Endothelial cell of umbilical vein (primary cell): ENCODE data around the gene TLDC2. TPM values are rescaled to one million over a fixed set of nuclear protein-coding genes. Genes with fewer than 3 reads are reported as not detected.
A peak's percentile ranks its signal among the peaks of the same experiment; 100 is the strongest.

ENCODE experiments used
- BruUV-seq: library from RNA; stranded (reverse); fragments of 400-500 nt; replicated peaks from 2 replicates; lab custom pipeline; 2021; lab: Mats Ljungman, UMichigan
- CTCF ChIA-PET: fragments of 300-600, 350-600 bp; sonication (Branson Sonifier 250); formaldehyde crosslinking; loops from one replicate; lab custom pipeline; 2021; ENCODE audit warnings: antibody characterized with exemption, inconsistent platforms; lab: Charles Lee
- POLR2A ChIA-PET: fragments of 300-600, 350-600 bp; sonication (Branson Sonifier 250); formaldehyde crosslinking; loops from one replicate; lab custom pipeline; 2021; ENCODE audit warnings: antibody characterized with exemption, inconsistent platforms; lab: Charles Lee
- DNase-seq: peaks from one replicate; pipeline ENCODE4 v3.0.0-alpha.2; 2011; ENCODE audit warnings: low read depth, low spot score
- FAIRE-seq: peaks from 2 replicates; lab custom pipeline; 2011; peaks lifted over from hg19 to GRCh38; lab: Jason Lieb, UNC
- H2AFZ ChIP-seq: 2 replicates; pipeline ENCODE4 v1.6.0; 2012; ENCODE audit warnings: low read depth, low read length, control low read depth, inconsistent platforms
- H3K27ac ChIP-seq: 2 replicates; pipeline ENCODE4 v1.5.1; 2011; ENCODE audit warnings: low read depth, mild to moderate bottlenecking, control low read depth, low read length, moderate library complexity; ENCODE audit not compliant: insufficient read depth
- H3K27me3 ChIP-seq, 2 experiments: 2 replicates each; pipeline versions ENCODE4 v1.6.0 to v1.6.1; 2011; ENCODE audit warnings: low read length in 2 of 2, mixed read lengths in 1 of 2; ENCODE audit not compliant: control insufficient read depth in 2 of 2, insufficient read depth in 2 of 2
- H3K36me3 ChIP-seq, 2 experiments: 2 replicates in 1 of 2; 3 replicates in 1 of 2; pipeline ENCODE4 v1.5.1; 2011; ENCODE audit warnings: low read length in 2 of 2, mild to moderate bottlenecking in 1 of 2, moderate library complexity in 1 of 2; ENCODE audit not compliant: control insufficient read depth in 2 of 2, insufficient read depth in 2 of 2; ENCODE audit errors: extremely low read depth in 1 of 2
- H3K4me1 ChIP-seq: 3 replicates; pipeline ENCODE4 v1.5.1; 2011; ENCODE audit warnings: mild to moderate bottlenecking, low read length; ENCODE audit not compliant: control insufficient read depth, insufficient read depth; ENCODE audit errors: extremely low read depth
- H3K4me2 ChIP-seq: 2 replicates; pipeline ENCODE4 v1.6.1; 2011; ENCODE audit warnings: low read length, control low read depth, mixed read lengths; ENCODE audit not compliant: insufficient read depth
- H3K4me3 ChIP-seq, 3 experiments: fragments of 200-600 bp in 1 of 3; sonication (generic), shearing (Covaris generic) in 1 of 3; replicated peaks in 1 of 3; 2 replicates each; pipeline ENCODE4 v1.5.1; 2011 to 2016; ENCODE audit warnings: control low read depth in 3 of 3, low read length in 3 of 3, mild to moderate bottlenecking in 2 of 3, inconsistent platforms in 1 of 3, low read depth in 1 of 3, moderate library complexity in 1 of 3; ENCODE audit not compliant: insufficient read depth in 1 of 3
- H3K79me2 ChIP-seq: 2 replicates; pipeline ENCODE4 v1.6.0; 2012; ENCODE audit warnings: low read length, inconsistent platforms; ENCODE audit not compliant: control insufficient read depth, insufficient read depth
- H3K9ac ChIP-seq: replicated peaks from 2 replicates; pipeline ENCODE3; 2011; ENCODE audit warnings: low read length, control low read depth; ENCODE audit not compliant: insufficient read depth; ENCODE audit errors: extremely low read depth
- H3K9me1 ChIP-seq: replicated peaks from 3 replicates; pipeline ENCODE4 v1.6.0; 2011; ENCODE audit warnings: mild to moderate bottlenecking, low read length; ENCODE audit not compliant: control insufficient read depth, insufficient read depth; ENCODE audit errors: extremely low read depth
- H3K9me3 ChIP-seq: replicated peaks from 2 replicates; pipeline ENCODE4 v1.5.1; 2012; ENCODE audit warnings: low read length, inconsistent platforms; ENCODE audit not compliant: control insufficient read depth, insufficient read depth
- H4K20me1 ChIP-seq: replicated peaks from 2 replicates; pipeline ENCODE3; 2011; ENCODE audit warnings: mild to moderate bottlenecking, low read length; ENCODE audit not compliant: control insufficient read depth, insufficient read depth; ENCODE audit errors: extremely low read depth
- CTCF ChIP-seq, 2 donors: IDR thresholded peaks; 1 replicate in 1 of 2; 2 replicates in 1 of 2; pipeline ENCODE4 v1.5.1; 2011; ENCODE audit warnings: low read length in 2 of 2, mild to moderate bottlenecking in 2 of 2, moderate library complexity in 2 of 2, control low read depth in 1 of 2, inconsistent platforms in 1 of 2, low read depth in 1 of 2; ENCODE audit not compliant: insufficient read depth in 1 of 2; ENCODE audit errors: extremely low read depth in 1 of 2
- EZH2 ChIP-seq: IDR thresholded peaks from 2 replicates; pipeline ENCODE4 v1.6.1; 2012; ENCODE audit warnings: borderline replicate concordance, low read depth, mild to moderate bottlenecking, moderate library complexity, low read length, inconsistent platforms; ENCODE audit not compliant: severe bottlenecking
- FOS ChIP-seq: IDR thresholded peaks from 2 replicates; pipeline ENCODE4 v1.6.1; 2011; ENCODE audit warnings: mild to moderate bottlenecking, low read length, moderate library complexity, borderline replicate concordance; ENCODE audit not compliant: insufficient read depth
- GATA2 ChIP-seq: IDR thresholded peaks from 2 replicates; pipeline ENCODE4 v1.7.0; 2011; ENCODE audit warnings: low read depth, mild to moderate bottlenecking, moderate library complexity, mixed read lengths, low read length; ENCODE audit not compliant: insufficient read length, insufficient read depth
- JUN ChIP-seq: IDR thresholded peaks from 2 replicates; pipeline ENCODE4 v1.6.1; 2011; ENCODE audit warnings: borderline replicate concordance, low read depth; ENCODE audit not compliant: insufficient read length, insufficient read depth
- MAX ChIP-seq: IDR thresholded peaks from 2 replicates; pipeline ENCODE4 v1.6.1; 2011; ENCODE audit not compliant: insufficient read depth, insufficient read length
- MYC ChIP-seq: IDR thresholded peaks from one replicate; pipeline ENCODE4 v1.6.1; 2011; ENCODE audit warnings: mild to moderate bottlenecking, low read depth, low read length
- POLR2A ChIP-seq: IDR thresholded peaks from 2 replicates; pipeline ENCODE4 v1.6.1; 2012; ENCODE audit warnings: low read depth, mild to moderate bottlenecking, control low read depth, low read length
- POLR2AphosphoS5 ChIP-seq: IDR thresholded peaks from 2 replicates; pipeline ENCODE4 v1.6.1; 2012; ENCODE audit warnings: low read depth, mild to moderate bottlenecking, control low read depth, low read length, moderate library complexity; ENCODE audit not compliant: insufficient read depth
- dilution Hi-C: fragments of 300-500 bp; cut with MboI; formaldehyde crosslinking; loops from one replicate; pipeline ENCODE4 v1.15.0; 2019; ENCODE audit warnings: low sequenced_read_pairs; ENCODE audit not compliant: extremely low pct_ligation_motif_present
- intact Hi-C: fragments of 100-400 bp; cut with micrococcal nuclease; formaldehyde crosslinking; loops from one replicate; pipeline ENCODE4 v1.10.0; 2022
- polyA plus RNA-seq, 4 experiments: library from polyadenylated mRNA; depleted of rRNA in 3 of 4; stranded (reverse) in 3 of 4; unstranded in 1 of 4; fragments of >200 nt; gene quantifications; 2 replicates each; pipeline versions ENCODE4 v1.2.1 to v1.2.3, GENCODE V29; 2011 to 2012; ENCODE audit warnings: missing spikeins in 1 of 4
- total RNA-seq: library from RNA; stranded (reverse); gene quantifications from 2 replicates; pipeline ENCODE4 v1.2.3, GENCODE V29; 2021

Gene TLDC2
- total and polyA plus RNA-seq, 2 donors (not counting 3 experiments of a cell fraction or from before 2014, with no cell fraction given): not detected

DNA sequence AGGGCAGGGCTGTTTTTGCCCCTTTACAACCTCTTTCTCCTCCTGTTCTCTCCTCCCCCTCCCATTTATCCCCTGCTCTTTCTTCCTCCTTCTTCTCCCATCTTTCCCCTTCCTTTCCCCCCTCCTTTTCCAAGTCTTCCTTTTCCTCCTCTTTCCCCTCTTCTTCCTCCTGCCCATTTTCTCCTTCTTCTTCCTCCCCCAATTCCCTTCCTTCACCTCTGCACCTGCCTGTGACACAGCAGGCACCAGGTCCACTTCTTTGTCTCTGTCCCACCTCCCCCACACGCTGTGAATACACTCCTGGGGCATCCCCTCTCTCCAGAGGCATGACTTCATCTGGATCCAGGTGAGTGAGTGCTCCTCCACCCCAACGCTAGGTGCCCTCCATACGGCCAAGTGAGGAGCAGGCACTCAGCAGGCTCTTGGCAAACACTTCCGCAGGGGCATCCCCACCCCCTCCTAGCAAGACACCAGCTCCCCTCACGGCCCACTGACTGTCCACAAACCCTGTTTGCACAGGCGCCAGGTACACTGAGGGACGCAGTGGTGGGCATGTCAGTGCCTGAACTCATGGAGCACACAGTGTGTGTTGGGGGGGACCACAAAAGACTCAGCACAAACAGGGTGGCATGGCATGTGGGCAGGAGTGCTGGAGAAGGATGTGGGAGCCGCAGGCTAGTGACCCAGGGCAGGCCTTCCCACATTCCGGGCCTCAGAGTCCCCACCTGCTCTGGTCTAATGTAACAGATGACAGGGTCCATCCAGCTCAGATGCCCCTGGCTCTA, 10.7 kb upstream of the TLDC2 start:
- no peak for FAIRE-seq
- Histone ChIP-seq H3K27ac (no peak overlapping the region), H3K4me2 (no peak overlapping the region), H3K36me3 (peaks cover 0 to 2% of the 10 kb centered on the region in 2 experiments), H3K9ac (no peak overlapping the region), H3K9me3 (no peaks in the 10 kb centered on the region), H3K4me1 (peaks cover 17% of the 10 kb centered on the region), H2AFZ (peak overlapping the region; percentile 10), H3K9me1 (no peaks in the 10 kb centered on the region), H3K4me3 (no peak overlapping the region), H3K79me2 (peaks cover 25% of the 10 kb centered on the region), H4K20me1 (no peaks in the 10 kb centered on the region), H3K27me3 (no peaks in the 10 kb centered on the region)
- intact Hi-C loops (loop anchor here (10.0 kb wide), 2 partner anchors 310 to 400 kb away; no protein-coding TSS in a partner anchor), dilution Hi-C loops (no loop called here)
- no TSS peak for BruUV-seq
- CTCF ChIA-PET: interaction anchor here (0.6 to 5.6 kb wide), 10 partner anchors 8 to 254 kb away, joined by 3 to 60 read pairs (median 4); partner anchors contain the start of gene DSN1
- TF ChIP-seq MAX (no peak), EZH2 (no peak), CTCF (IDR thresholded peaks at IDR 0.05; ENCODE audit: extremely low read depth in 1 of 2, insufficient read depth in 1 of 2, low read depth in 1 of 2, low read length in 2 of 2) (no peak), POLR2AphosphoS5 (no peak), GATA2 (no peak), JUN (no peak), POLR2A (no peak), FOS (no peak), MYC (no peak)
- POLR2A ChIA-PET: interaction anchor here (0.6 kb wide), 1 partner anchor 249 kb away, joined by 5 read pairs; no protein-coding TSS in a partner anchor
- no peak for DNase-seq
